Fibroblast of villous mesenchyme (primary cell): ENCODE measurements around the gene XDH. TPM values are rescaled to one million over a fixed set of nuclear protein-coding genes. Genes with fewer than 3 reads are reported as not detected.

Experiments
- DNase-seq: peaks from one replicate; pipeline ENCODE4 v3.0.0-alpha.2; 2010; ENCODE audit warnings: low read depth
- H3K4me3 ChIP-seq: 2 replicates; pipeline ENCODE4 v1.5.1; 2011; ENCODE audit warnings: low read depth, mild to moderate bottlenecking, low read length
- CTCF ChIP-seq: IDR thresholded peaks from 2 replicates; pipeline ENCODE4 v1.5.1; 2012; ENCODE audit warnings: low read depth, mild to moderate bottlenecking, low read length; ENCODE audit not compliant: insufficient read depth
- total RNA-seq: library from RNA; depleted of rRNA; stranded (reverse); fragments of >200 nt; gene quantifications from 2 replicates; pipeline ENCODE4 v1.2.3, GENCODE V29; 2012

XDH gene
- total RNA-seq, 1 donor = 0.43 TPM

GRCh38 chr2:31302940-31303563 is 111.5 kb downstream of the XDH start:
- DNase-seq = no peak
- TF ChIP-seq CTCF = no peak
- no peak overlapping the region for H3K4me3 ChIP-seq

GRCh38 chr2:31300309-31300708 is 114.2 kb downstream of the XDH start:
- no peak overlapping the region for H3K4me3 ChIP-seq
- no peak for DNase-seq
- TF ChIP-seq CTCF = no peak

GRCh38 chr2:31299547-31299946 is 115.0 kb downstream of the XDH start:
- no peak for DNase-seq
- no peak overlapping the region for H3K4me3 ChIP-seq
- no peak for TF ChIP-seq CTCF

- no peak overlapping the region for H3K4me3 ChIP-seq
- no peak for TF ChIP-seq CTCF
- DNase-seq = peak; percentile 48
Measured at GRCh38 chr2:31297751-31298150, 116.8 kb downstream of the XDH start.

- TF ChIP-seq CTCF = no peak
- no peak for DNase-seq
- H3K4me3 ChIP-seq = no peak overlapping the region
Measured at GRCh38 chr2:31296641-31297287, 117.8 kb downstream of the XDH start.

GRCh38 chr2:31294196-31294595 is 120.3 kb downstream of the XDH start:
- no peak overlapping the region for H3K4me3 ChIP-seq
- no peak for DNase-seq
- TF ChIP-seq CTCF = no peak
